Measurements from ENCODE around the gene AQP12A.
"Not testable (repeated sequence)": the region's sequence is repeated elsewhere in the genome, so short reads cannot be mapped to it uniquely, and the experiment has no call there.

Gene AQP12A, protein sequence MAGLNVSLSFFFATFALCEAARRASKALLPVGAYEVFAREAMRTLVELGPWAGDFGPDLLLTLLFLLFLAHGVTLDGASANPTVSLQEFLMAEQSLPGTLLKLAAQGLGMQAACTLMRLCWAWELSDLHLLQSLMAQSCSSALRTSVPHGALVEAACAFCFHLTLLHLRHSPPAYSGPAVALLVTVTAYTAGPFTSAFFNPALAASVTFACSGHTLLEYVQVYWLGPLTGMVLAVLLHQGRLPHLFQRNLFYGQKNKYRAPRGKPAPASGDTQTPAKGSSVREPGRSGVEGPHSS

DNA sequence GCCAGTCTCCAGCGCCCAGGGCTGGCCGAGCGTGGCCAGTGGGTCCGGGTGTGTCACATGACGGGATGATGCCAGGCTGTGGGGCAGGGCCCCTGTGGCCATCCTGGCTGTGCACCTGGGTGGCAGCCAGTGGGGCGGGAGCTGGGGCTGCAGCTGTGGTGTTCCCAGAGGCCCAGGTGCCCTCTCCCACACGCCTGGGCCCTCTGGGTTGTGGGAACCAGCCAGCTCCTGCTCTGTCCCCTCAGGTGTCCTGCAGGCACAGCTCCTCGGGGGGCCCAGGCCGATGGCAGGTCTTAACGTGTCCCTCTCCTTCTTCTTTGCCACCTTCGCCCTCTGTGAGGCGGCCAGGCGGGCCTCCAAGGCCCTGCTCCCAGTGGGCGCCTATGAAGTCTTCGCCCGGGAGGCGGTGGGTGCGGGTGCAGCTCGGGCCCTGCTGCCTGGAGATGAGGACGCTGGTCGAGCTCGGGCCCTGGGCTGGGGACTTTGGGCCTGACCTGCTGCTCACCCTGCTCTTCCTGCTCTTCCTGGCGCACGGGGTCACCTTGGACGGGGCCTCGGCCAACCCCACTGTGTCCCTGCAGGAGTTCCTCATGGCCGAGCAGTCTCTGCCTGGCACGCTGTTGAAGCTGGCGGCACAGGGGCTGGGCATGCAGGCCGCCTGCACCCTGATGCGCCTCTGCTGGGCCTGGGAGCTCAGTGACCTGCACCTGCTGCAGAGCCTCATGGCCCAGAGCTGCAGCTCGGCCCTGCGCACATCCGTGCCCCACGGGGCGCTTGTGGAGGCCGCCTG is at the start of gene AQP12A:
Gene AQP12A (plus strand): TSS at position 236 of the 790 bp plus-strand sequence. CDS start 48 bp downstream, at position 284.
- not testable (repeated sequence) for DNase-seq (ENCODE audit: low spot score)

DNA sequence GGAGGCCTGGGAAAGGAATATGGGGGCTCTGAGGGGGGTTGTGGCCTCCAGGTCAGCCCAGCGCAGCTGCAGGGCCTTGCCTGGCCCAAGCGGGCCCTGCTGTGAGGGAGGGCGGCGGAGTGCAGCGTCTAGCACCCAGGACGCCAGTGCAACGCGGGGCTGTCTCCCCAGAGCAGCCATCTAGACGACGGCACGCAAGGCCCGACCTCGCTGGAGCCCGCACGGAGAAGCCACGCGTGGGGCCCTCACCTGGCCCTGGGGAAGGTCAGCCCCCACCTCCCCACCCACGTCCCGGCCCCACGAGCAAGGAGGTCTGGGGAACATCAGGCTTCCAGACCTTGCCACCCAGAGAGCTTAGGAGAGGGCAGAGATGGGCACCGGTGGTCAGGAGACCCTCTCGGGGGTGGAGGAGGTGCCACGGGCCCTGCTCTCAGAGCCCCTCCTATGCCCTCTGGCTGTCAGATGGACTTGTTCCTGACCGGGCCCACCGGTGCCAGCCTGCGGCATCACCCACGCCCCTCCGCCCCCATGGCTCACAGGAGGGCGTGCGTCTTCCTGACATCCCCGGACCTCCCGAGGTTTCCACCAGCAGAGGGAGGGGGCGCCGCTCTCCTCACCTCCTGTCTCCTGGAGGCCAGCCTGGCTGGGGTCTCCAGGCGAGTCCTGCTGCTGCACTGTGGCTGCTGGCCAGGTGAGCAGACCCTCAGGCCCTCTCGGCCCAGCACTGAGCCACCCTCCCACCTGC is 49.4 kb upstream of the AQP12A start:
- DNase-seq (ENCODE audit: low spot score): no peak

DNA sequence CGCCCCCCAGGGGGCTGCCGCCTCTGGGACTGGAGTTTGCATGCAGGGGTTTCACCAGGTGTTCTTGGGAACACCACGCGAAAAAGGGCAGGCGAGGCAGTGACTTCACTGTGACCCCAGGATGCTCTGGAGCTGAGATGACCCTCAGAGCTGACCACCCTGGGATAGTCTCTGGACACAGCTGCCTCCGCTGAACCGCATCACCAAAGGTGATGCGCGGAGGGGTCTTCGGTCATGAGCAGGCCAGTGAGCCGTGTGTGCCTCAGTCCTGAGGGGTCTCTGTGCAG is 48.9 kb upstream of the AQP12A start:
- DNase-seq (ENCODE audit: low spot score): no peak

DNA sequence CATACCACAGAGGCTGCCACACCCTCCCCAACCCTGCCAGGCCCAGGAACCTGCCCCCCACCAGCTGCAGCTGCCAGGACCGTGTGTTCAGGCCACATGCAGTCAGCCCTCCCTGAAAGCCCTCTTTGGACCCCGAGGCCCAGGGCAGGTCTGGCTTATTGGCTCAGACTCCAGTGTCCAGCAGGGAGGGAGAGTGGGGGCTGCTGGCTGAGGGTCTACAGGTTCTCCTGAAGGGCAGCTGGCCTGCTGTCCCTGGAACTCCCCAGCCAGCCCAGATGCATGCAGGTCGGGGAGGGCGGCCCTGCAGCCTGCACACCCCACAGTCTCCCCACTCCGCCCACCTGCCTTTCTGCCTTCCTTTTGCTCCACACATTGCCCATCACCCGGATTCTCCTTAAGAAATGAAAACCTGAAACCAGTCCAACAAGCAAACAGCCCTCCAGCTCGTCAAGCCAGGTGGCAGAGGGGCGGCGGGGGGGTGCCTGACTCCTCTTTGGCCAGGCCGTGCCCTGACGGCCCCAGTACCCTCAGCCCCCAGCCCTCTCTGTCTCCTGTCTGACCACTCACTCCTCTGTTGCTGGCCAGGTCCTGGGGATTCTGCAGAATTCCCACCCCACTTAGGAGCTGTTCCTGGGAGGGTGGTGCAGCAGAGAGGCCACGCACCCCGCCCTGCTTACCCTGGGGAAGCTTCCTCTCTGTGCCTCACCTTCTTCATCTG is 48.4 kb upstream of the AQP12A start:
- DNase-seq (ENCODE audit: low spot score): no peak

DNA sequence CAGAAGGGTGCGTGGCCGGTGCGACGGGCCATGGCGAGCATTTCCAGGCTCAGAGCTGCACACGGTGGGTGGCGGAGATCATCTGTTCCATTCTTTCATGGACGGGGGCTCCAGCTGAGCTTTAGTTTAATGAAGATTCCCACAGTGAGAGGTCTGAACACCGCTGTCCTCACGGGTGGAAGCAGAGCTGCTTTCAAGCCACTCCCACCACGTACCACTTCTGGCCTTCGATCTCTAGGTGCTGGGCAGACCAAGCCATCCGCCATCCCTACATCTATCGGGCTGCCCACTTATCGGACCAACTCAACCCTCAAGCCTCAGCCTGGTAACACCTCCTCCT is 47.9 kb upstream of the AQP12A start:
- DNase-seq (ENCODE audit: low spot score): no peak

DNA sequence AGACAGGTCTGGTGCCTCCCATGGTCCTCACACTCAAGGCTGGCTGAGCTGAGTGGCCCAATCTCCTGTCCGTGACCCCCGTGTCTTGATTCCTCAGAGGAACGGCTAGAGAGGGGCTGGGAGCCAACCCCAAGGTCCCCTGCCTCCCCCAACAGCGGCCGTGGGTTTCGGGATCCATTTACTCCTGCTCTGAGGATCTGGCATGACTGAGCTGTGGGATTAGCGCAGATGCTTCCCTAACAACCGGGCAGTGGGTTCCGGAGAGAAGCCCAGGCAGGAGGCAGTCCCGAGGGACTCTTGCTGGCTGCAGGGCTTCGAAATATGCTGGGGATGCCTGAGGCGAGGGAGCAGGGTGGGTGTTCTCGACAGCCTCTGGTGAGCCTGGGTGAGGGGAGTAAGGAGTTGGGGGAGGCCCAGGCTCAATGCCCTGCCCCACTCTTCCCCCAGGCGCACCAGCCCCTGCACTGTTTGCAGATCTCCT is 47.5 kb upstream of the AQP12A start:
- no peak for DNase-seq (ENCODE audit: low spot score)

- no peak for DNase-seq (ENCODE audit: low spot score)
These were observed 46.8 kb upstream of the AQP12A start for GRCh38 chr2:240644859-240645301.

GRCh38 chr2:240645346-240645745 is 46.3 kb upstream of the AQP12A start:
- DNase-seq (ENCODE audit: low spot score): no peak

- no peak for DNase-seq (ENCODE audit: low spot score)
These were observed 45.9 kb upstream of the AQP12A start for GRCh38 chr2:240645801-240646175.

DNA sequence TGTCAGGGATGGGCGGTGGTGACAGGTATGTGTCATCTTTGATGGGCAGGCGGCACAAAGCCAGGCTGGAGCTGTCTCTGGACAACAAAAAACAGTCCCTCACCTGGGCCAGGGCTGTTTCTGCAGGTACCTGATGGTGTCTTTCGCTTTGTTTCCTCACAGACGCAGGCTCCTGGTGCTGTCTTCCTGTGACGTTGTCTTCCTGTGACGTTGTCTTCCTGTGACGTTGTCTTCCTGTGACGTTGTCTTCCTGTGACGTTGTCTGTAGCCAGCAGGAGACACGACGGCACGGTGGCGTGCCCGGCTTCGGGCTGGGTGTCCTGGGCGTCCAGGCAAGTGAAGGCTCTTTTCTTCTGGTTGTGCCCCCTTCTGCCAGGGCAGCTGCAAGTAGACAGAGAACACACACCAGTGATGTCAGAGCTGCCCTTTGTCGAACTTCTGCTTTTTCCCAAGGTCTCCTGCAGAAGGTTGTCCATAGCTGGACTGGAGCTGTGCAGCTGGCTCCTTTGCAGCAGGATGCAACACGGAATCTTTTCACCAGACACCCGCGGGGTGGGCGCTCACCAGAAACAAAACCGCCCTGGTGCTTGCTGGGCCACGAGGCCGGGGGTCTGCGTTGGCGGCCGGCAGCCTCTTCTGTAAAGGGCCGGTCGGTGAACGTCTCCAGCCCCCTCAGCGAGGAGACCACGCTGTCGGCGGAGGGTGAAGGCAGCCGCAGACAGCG is 45.3 kb upstream of the AQP12A start:
- no peak for DNase-seq (ENCODE audit: low spot score)

- no peak for DNase-seq (ENCODE audit: low spot score)
These were observed 44.7 kb upstream of the AQP12A start for GRCh38 chr2:240646900-240647502.

DNA sequence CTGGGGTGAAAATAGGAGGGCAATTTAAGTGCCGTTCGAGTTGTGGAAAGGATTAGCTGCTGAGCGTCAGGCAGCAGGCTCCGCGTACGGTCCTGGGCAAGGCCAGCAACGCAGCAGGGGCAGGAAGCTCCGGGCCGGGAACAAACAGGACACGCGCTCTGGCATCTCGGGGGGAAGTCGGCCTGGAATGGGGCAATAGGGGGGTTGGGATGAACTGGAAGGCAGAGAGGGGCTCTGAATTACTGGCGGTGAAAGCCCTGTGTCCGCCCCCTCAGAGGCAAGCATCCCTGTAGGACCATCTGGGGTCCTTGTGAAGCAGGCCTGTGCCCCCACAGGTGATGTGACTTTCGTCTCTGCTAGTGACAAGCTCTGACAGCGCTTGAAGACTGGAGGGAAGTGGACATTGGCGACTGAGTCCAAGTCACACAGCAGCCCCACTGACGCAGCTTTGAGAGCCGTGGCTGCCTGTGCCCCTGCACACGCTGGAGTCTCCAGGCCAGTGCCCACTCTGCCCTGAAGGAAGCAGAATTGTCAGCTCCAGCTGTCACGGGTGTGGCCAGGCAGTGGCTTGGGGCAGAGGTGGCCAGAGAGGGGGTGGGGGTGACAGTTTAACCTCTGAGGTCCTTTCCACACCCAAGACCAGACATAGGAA is 44.0 kb upstream of the AQP12A start:
- DNase-seq (ENCODE audit: low spot score): no peak

DNA sequence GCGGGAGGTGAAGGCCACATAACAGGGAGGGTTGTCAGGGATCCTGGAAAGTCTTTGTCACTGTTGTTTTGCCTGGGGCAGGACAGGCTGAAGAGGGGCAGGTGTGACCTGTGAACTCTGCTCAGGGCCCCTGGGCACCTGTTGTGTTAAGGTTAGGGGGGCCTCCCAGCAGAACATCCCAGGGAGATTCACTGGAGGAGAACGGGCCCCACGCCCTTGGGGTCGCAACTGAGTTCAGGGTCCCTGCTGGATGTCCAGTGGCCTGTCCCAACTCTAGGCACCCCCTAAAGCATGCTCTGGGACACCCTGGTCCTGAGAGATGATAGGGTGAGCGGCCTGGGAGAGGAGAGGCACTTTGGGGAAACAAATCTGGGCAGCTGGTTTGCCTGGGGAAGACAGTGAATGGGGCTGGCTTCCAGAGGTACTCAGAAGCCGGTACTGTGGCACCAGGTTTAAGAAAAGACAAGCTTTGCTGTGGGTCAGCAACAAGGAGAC is 43.5 kb upstream of the AQP12A start:
- DNase-seq (ENCODE audit: low spot score): no peak

DNA sequence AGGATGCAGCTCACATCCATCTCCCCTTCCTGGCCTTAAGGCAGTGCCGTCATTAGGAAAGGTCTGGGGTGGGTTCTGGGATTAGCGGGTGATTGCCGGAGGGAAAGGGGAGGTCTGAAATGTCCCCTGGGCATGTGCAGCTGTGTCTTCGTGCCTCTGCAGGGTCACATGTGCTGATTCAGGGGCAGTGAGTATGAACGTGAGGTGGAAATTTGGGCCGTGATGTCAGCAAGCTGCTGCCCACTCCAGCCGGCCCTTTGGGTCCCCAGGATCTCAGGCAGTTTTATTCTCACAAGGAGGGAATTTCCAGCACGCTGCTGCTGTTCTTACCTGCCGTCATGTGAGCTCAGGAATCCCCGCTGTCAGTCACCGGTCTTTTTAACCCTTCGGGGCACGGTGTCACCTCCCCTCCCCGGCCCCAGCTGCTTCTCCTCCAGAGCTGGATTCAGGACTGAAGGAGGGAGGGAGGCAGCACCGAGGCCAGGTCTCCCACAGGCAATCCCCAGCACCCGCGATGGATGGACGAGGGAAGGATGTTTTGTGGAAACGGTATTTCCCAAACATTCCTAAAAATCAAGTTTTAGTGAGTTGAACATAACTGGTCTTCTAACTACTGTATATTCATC is 42.9 kb upstream of the AQP12A start:
- no peak for DNase-seq (ENCODE audit: low spot score)

- DNase-seq (ENCODE audit: low spot score): no peak
These were observed 42.3 kb upstream of the AQP12A start for GRCh38 chr2:240649331-240649730.

GRCh38 chr2:240650254-240650965 is 41.3 kb upstream of the AQP12A start:
- DNase-seq (ENCODE audit: low spot score): no peak

DNA sequence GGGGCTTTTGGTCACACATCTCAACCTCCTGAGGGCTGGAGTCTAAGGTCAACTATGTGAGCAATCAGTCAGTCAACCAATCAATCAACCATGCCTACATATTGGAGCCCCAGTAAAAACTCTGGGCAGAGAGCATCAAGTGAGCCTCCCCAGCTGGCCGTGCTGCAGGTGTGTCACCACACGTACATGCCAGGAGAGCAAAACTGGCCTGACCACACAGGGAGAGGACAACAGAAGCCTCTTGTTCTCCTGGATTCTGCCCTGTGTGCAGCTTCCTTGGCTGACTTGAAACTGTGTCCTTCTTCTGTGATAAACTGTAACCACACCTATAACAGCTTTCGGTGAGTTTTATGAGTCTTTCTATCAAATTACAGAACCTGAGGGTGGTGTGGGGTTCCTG is 40.5 kb upstream of the AQP12A start:
- DNase-seq (ENCODE audit: low spot score): no peak

- no peak for DNase-seq (ENCODE audit: low spot score)
These were observed 35.5 kb upstream of the AQP12A start for GRCh38 chr2:240655931-240656886.
